MCF 10A (cell line): ENCODE results near the gene THOC5. TPM values are rescaled to one million over a fixed set of nuclear protein-coding genes. Genes with fewer than 3 reads are reported as not detected.
A peak's percentile ranks its signal among the peaks of the same experiment; 100 is the strongest.
"Not testable (repeated sequence)": the region's sequence is repeated elsewhere in the genome, so short reads cannot be mapped to it uniquely, and the experiment has no call there.

Experiments used
- Bru-seq: library from RNA; stranded (reverse); fragments of 400-500 nt; gene quantifications from one replicate; lab custom pipeline; 2021; lab: Mats Ljungman, UMichigan
- BruChase-seq, 2 experiments: library from RNA; stranded (reverse); fragments of 400-500 nt; gene quantifications; one replicate each; lab custom pipeline; 2021; lab: Mats Ljungman, UMichigan
- BruUV-seq: library from RNA; stranded (reverse); fragments of 400-500 nt; replicated peaks from 2 replicates; lab custom pipeline; 2021; lab: Mats Ljungman, UMichigan
- CTCF ChIA-PET: fragments of 300-600 bp; sonication (Branson Sonifier 250); formaldehyde crosslinking; extraction: SDS; loops from one replicate; lab custom pipeline; 2021; ENCODE audit warnings: antibody characterized with exemption, inconsistent platforms; lab: Yijun Ruan, JAX
- POLR2A ChIA-PET: fragments of 300-600, 350-650 bp; sonication (Branson Sonifier 250); formaldehyde crosslinking; extraction: SDS; loops from one replicate; lab custom pipeline; 2020; ENCODE audit warnings: antibody characterized with exemption, inconsistent platforms; lab: Yijun Ruan, JAX
- DNase-seq: peaks from one replicate; pipeline ENCODE4 v3.0.0-alpha.2; 2018; ENCODE audit not compliant: unreplicated experiment
- H3K27ac Mint-ChIP-seq: one replicate; pipeline ENCODE4 v1.8.0; 2022; ENCODE audit warnings: mild to moderate bottlenecking, low read depth, mixed read lengths; ENCODE audit not compliant: unreplicated experiment
- H3K27me3 Mint-ChIP-seq: one replicate; pipeline ENCODE4 v1.8.0; 2022; ENCODE audit warnings: mixed read lengths; ENCODE audit not compliant: insufficient read depth, unreplicated experiment
- H3K36me3 Mint-ChIP-seq: one replicate; pipeline ENCODE4 v1.8.0; 2022; ENCODE audit warnings: mild to moderate bottlenecking, moderate library complexity, mixed read lengths; ENCODE audit not compliant: insufficient read depth, unreplicated experiment
- H3K4me1 Mint-ChIP-seq: one replicate; pipeline ENCODE4 v1.8.0; 2022; ENCODE audit warnings: mixed read lengths; ENCODE audit not compliant: insufficient read depth, unreplicated experiment
- H3K4me3 Mint-ChIP-seq: one replicate; pipeline ENCODE4 v1.8.0; 2022; ENCODE audit warnings: mild to moderate bottlenecking, moderate library complexity, mixed read lengths; ENCODE audit not compliant: unreplicated experiment
- H3K9me3 Mint-ChIP-seq: one replicate; pipeline ENCODE4 v1.8.0; 2022; ENCODE audit warnings: mixed read lengths; ENCODE audit not compliant: unreplicated experiment
- intact Hi-C: fragments of 100-400 bp; cut with micrococcal nuclease; formaldehyde crosslinking; loops from 2 replicates; pipeline ENCODE4 v1.14.1; 2022
- long read RNA-seq: library from polyadenylated mRNA; stranded (forward); transcript quantifications from one replicate; pipeline ENCODE4 v2.0.0, GENCODE V29; 2022
- total RNA-seq: library from RNA; stranded (reverse); gene quantifications from 2 replicates; pipeline ENCODE4 v1.2.3, GENCODE V29; 2022
- TF ChIP-seq, protein P1 (sequence below): fragments of 200-600 bp; IDR thresholded peaks from one replicate; pipeline ENCODE4 v1.8.0; 2022; ENCODE audit warnings: antibody characterized with exemption, mild to moderate bottlenecking; ENCODE audit not compliant: unreplicated experiment

THOC5 gene
- total RNA-seq, result 50.3 and 51.3 TPM in 2 replicates
- Bru-seq, nascent RNA, result percentile 64 among the genes with signal in this experiment
- BruChase-seq, experiment 1, labeled RNA remaining after a 6-hour chase, result percentile 87 among the genes with signal in this experiment
- BruChase-seq, experiment 2, labeled RNA remaining after a 2-hour chase, result percentile 73 among the genes with signal in this experiment
- long read RNA-seq, full-length matches to known transcripts, result 51 of 69 reads
- long read RNA-seq, partial matches to known transcripts, result 6 of 69 reads
- long read RNA-seq, other reads (novel, unspliced or antisense), result 12 of 69 reads

GRCh38 chr22:29553351-29554224, at the start of gene THOC5:
TSS of gene THOC5 (minus strand) at chr22:29553757. CDS start at chr22:29549147, 4,610 bp downstream.
- peaks cover 19% of the 10 kb centered on the region for H3K4me1 Mint-ChIP-seq
- ChIA-PET CTCF (interaction anchor here (0.7 to 2.2 kb wide), 12 partner anchors 8 to 455 kb away, joined by 3 to 13 read pairs (median 4); no protein-coding TSS in a partner anchor), POLR2A (interaction anchor here (0.5 to 2.3 kb wide), 32 partner anchors 9 to 1794 kb away, joined by 3 to 27 read pairs (median 4); partner anchors contain the start of genes AP1B1, ASCC2, MORC2 and UQCR10)
- H3K36me3 Mint-ChIP-seq, result peaks cover 42% of the 10 kb centered on the region
- TF ChIP-seq, protein P1, sequence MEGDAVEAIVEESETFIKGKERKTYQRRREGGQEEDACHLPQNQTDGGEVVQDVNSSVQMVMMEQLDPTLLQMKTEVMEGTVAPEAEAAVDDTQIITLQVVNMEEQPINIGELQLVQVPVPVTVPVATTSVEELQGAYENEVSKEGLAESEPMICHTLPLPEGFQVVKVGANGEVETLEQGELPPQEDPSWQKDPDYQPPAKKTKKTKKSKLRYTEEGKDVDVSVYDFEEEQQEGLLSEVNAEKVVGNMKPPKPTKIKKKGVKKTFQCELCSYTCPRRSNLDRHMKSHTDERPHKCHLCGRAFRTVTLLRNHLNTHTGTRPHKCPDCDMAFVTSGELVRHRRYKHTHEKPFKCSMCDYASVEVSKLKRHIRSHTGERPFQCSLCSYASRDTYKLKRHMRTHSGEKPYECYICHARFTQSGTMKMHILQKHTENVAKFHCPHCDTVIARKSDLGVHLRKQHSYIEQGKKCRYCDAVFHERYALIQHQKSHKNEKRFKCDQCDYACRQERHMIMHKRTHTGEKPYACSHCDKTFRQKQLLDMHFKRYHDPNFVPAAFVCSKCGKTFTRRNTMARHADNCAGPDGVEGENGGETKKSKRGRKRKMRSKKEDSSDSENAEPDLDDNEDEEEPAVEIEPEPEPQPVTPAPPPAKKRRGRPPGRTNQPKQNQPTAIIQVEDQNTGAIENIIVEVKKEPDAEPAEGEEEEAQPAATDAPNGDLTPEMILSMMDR, result peak; percentile 23
- intact Hi-C loops, result loop anchor here (2.0 kb wide), 1 partner anchor 49 kb away; the partner anchor contains the start of gene NF2
- peak within 1 kb of the TSS; percentile 82 for H3K4me3 Mint-ChIP-seq
- H3K27me3 Mint-ChIP-seq, result no peaks in the 10 kb centered on the region
- peak; percentile 97 for DNase-seq
- peak within 1 kb of the TSS; percentile 90 for H3K27ac Mint-ChIP-seq
- H3K9me3 Mint-ChIP-seq, result no peaks in the 10 kb centered on the region
- BruUV-seq, result TSS peak; percentile 98

GRCh38 chr22:29598684-29599020, 45.1 kb upstream of the THOC5 start:
- TF ChIP-seq, protein P1, result no peak
- no peaks in the 10 kb centered on the region for H3K36me3 Mint-ChIP-seq
- no peak for DNase-seq
- CTCF ChIA-PET, result interaction anchor here (3.4 kb wide), 1 partner anchor 10 kb away, joined by 13 read pairs; no protein-coding TSS in a partner anchor
- H3K27me3 Mint-ChIP-seq, result no peaks in the 10 kb centered on the region
- H3K4me3 Mint-ChIP-seq, result no peak overlapping the region
- BruUV-seq, result no TSS peak
- H3K9me3 Mint-ChIP-seq, result no peaks in the 10 kb centered on the region
- H3K4me1 Mint-ChIP-seq, result no peaks in the 10 kb centered on the region
- intact Hi-C loops, result no loop called here
- POLR2A ChIA-PET, result no interaction called here
- no peak overlapping the region for H3K27ac Mint-ChIP-seq

GRCh38 chr22:29597871-29598683, 44.5 kb upstream of the THOC5 start:
- H3K9me3 Mint-ChIP-seq, intact Hi-C loops, H3K27me3 Mint-ChIP-seq, H3K4me1 Mint-ChIP-seq, H3K27ac Mint-ChIP-seq, DNase-seq, H3K36me3 Mint-ChIP-seq, BruUV-seq, H3K4me3 Mint-ChIP-seq: not testable (repeated sequence)
- ChIA-PET CTCF (interaction anchor here (0.6 to 3.4 kb wide), 4 partner anchors 10 to 407 kb away, joined by 3 to 13 read pairs (median 6); no protein-coding TSS in a partner anchor), POLR2A (interaction anchor here (1.0 kb wide), 1 partner anchor 18 kb away, joined by 3 read pairs; no protein-coding TSS in a partner anchor)

GRCh38 chr22:29596408-29596807, 42.9 kb upstream of the THOC5 start:
- no TSS peak for BruUV-seq
- Mint-ChIP-seq H3K27ac (no peak overlapping the region), H3K4me1 (no peaks in the 10 kb centered on the region), H3K9me3 (no peaks in the 10 kb centered on the region), H3K27me3 (no peaks in the 10 kb centered on the region), H3K36me3 (no peaks in the 10 kb centered on the region), H3K4me3 (no peak overlapping the region)
- intact Hi-C loops, result no loop called here
- TF ChIP-seq, protein P1, result no peak
- ChIA-PET CTCF (interaction anchor here (0.7 to 3.4 kb wide), 3 partner anchors 8 to 32 kb away, joined by 4 to 13 read pairs (median 6); no protein-coding TSS in a partner anchor), POLR2A (no interaction called here)
- DNase-seq, result no peak

DNA sequence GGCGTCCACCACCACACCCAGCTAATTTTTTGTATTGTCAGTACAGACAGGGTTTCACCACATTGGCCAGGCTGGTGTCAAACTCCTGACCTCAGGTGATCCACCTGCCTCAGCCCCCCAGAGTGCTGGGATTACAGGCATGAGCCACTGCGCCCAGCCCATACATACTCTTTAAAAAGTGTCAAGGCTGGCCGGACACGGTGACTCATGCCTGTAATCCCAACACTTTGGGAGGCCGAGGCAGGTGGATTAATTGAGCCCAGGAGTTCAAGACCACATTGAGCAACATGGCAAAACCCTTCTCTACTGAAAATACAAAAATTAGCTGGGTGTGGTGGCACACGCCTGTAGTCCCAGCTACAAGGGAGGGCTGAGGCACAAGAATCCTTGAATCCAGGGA, 40.9 kb upstream of the THOC5 start:
- H3K27ac Mint-ChIP-seq, intact Hi-C loops, H3K27me3 Mint-ChIP-seq, H3K4me1 Mint-ChIP-seq, DNase-seq, H3K36me3 Mint-ChIP-seq, BruUV-seq, H3K4me3 Mint-ChIP-seq, H3K9me3 Mint-ChIP-seq: not testable (repeated sequence)
- ChIA-PET POLR2A (interaction anchor here (0.6 to 0.8 kb wide), 3 partner anchors 41 to 353 kb away, joined by 3 read pairs; partner anchors contain the start of gene THOC5), CTCF (interaction anchor here (0.5 to 1.6 kb wide), 5 partner anchors 20 to 293 kb away, joined by 3 to 5 read pairs (median 4); partner anchors contain the start of gene THOC5)
